Measurements from ENCODE around the gene CACNA2D4. TPM values are rescaled to one million over a fixed set of nuclear protein-coding genes. Genes with fewer than 3 reads are reported as not detected.

Gene CACNA2D4
- total and polyA plus RNA-seq, 2 donors (not counting 3 experiments of a cell fraction or from before 2014, with no cell fraction given) = 0.58 to 0.73 TPM

- peaks cover 0 to 5% of the 10 kb centered on the region in 2 experiments for H3K27me3 ChIP-seq (ENCODE audit: control insufficient read depth in 2 of 2, insufficient read depth in 2 of 2, low read length in 2 of 2)
- H3K9me3 ChIP-seq (replicated peaks; ENCODE audit: control insufficient read depth, insufficient read depth, low read length) = no peaks in the 10 kb centered on the region
- no peak for FAIRE-seq
- H3K36me3 ChIP-seq (ENCODE audit: control insufficient read depth in 2 of 2, extremely low read depth in 1 of 2, insufficient read depth in 2 of 2, low read length in 2 of 2) = no peaks in the 10 kb centered on the region
- H3K9me1 ChIP-seq (replicated peaks; ENCODE audit: control insufficient read depth, extremely low read depth, insufficient read depth, low read length) = no peaks in the 10 kb centered on the region
- BruUV-seq (replicated peaks) = no TSS peak
- H3K4me2 ChIP-seq (ENCODE audit: insufficient read depth, low read length) = no peak overlapping the region
- no peak overlapping the region for H2AFZ ChIP-seq (ENCODE audit: low read depth, low read length)
- no peaks in the 10 kb centered on the region for H3K4me1 ChIP-seq (ENCODE audit: control insufficient read depth, extremely low read depth, insufficient read depth, low read length)
- ChIA-PET CTCF (no interaction called here), POLR2A (no interaction called here)
- H3K4me3 ChIP-seq (replicated peaks in 1 of 3; ENCODE audit: insufficient read depth in 1 of 3, low read depth in 1 of 3, low read length in 3 of 3) = no peak overlapping the region
- no peak overlapping the region for H3K27ac ChIP-seq (ENCODE audit: insufficient read depth, low read depth, low read length)
- no peak for DNase-seq (ENCODE audit: low read depth, low spot score)
- TF ChIP-seq CTCF (IDR thresholded peaks at IDR 0.05; ENCODE audit: extremely low read depth in 1 of 2, insufficient read depth in 1 of 2, low read depth in 1 of 2, low read length in 2 of 2) = no peak
- no peak for TF ChIP-seq POLR2AphosphoS5 (IDR thresholded peaks at IDR 0.05; ENCODE audit: insufficient read depth, low read depth, low read length)
- no peak for TF ChIP-seq MYC (IDR thresholded peaks at IDR 0.05; ENCODE audit: low read depth, low read length)
- no peak for TF ChIP-seq POLR2A (IDR thresholded peaks at IDR 0.05; ENCODE audit: low read depth, low read length)
- no peak for TF ChIP-seq EZH2 (IDR thresholded peaks at IDR 0.05; ENCODE audit: borderline replicate concordance, low read depth, low read length, severe bottlenecking)
- TF ChIP-seq JUN (IDR thresholded peaks at IDR 0.05; ENCODE audit: borderline replicate concordance, insufficient read depth, insufficient read length, low read depth) = no peak
- no peak for TF ChIP-seq FOS (IDR thresholded peaks at IDR 0.05; ENCODE audit: borderline replicate concordance, insufficient read depth, low read length)
- TF ChIP-seq, protein P1, sequence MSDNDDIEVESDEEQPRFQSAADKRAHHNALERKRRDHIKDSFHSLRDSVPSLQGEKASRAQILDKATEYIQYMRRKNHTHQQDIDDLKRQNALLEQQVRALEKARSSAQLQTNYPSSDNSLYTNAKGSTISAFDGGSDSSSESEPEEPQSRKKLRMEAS (IDR thresholded peaks at IDR 0.05; ENCODE audit: insufficient read depth, insufficient read length) = no peak
- no peak for TF ChIP-seq GATA2 (IDR thresholded peaks at IDR 0.05; ENCODE audit: insufficient read depth, insufficient read length, low read depth, low read length)
- H3K79me2 ChIP-seq (ENCODE audit: control insufficient read depth, insufficient read depth, low read length) = no peaks in the 10 kb centered on the region
- dilution Hi-C loops (cut with MboI; ENCODE audit: extremely low pct_ligation_motif_present, low sequenced_read_pairs) = no loop called here
- intact Hi-C loops (cut with micrococcal nuclease) = no loop called here
- H3K9ac ChIP-seq (replicated peaks; ENCODE audit: extremely low read depth, insufficient read depth, low read length) = no peak overlapping the region
- H4K20me1 ChIP-seq (replicated peaks; ENCODE audit: control insufficient read depth, extremely low read depth, insufficient read depth, low read length) = no peaks in the 10 kb centered on the region
Observed at GRCh38 chr12:1872001-1872400, 46.5 kb downstream of the CACNA2D4 start.

Data from endothelial cell of umbilical vein (primary cell).